ENCODE data around the gene TRIM67.
"Not testable (repeated sequence)": the region's sequence is repeated elsewhere in the genome, so short reads cannot be mapped to it uniquely, and the experiment has no call there.

TRIM67 gene

DNA sequence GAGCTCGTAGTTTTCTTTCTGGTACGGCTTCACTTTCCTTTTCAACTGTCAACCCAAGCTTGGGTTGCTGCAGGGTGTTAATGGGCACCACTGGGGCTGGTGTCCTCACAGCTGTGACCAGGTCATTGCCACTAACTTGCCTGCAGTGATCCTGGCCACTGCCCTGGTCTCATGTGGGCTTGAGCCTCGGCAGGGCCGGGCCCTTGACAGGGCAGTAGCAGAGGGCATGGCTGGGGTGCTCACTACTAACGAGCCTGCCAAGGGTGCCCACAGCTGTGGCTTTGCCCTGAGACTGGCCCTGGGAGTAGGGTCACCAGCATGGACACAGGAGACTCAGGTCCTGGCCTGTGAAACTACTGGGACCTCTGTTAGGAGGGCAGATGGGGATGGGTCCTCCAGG is 47.7 kb downstream of the TRIM67 start:
- DNase-seq = no peak

DNA sequence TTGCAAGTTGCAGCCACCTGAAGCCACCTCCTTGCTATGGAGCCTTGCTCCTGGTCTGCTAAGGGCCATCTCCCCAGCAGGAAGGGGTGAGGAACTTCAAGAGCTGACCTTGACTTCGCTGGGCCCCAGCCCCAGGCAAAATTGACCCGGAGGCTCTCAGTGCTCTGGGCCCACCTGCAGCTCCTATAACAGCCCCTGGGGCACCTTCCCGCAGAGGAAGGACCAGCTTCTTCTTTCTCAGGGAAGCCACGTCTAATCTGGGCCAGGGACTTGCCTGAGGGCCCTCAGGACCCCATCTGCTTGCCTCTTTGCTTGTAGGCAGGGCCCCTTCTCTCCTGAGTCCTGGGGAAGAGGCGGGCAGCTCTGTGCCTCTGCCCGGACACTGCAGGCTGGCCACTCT is 48.3 kb downstream of the TRIM67 start:
- no peak for DNase-seq

DNA sequence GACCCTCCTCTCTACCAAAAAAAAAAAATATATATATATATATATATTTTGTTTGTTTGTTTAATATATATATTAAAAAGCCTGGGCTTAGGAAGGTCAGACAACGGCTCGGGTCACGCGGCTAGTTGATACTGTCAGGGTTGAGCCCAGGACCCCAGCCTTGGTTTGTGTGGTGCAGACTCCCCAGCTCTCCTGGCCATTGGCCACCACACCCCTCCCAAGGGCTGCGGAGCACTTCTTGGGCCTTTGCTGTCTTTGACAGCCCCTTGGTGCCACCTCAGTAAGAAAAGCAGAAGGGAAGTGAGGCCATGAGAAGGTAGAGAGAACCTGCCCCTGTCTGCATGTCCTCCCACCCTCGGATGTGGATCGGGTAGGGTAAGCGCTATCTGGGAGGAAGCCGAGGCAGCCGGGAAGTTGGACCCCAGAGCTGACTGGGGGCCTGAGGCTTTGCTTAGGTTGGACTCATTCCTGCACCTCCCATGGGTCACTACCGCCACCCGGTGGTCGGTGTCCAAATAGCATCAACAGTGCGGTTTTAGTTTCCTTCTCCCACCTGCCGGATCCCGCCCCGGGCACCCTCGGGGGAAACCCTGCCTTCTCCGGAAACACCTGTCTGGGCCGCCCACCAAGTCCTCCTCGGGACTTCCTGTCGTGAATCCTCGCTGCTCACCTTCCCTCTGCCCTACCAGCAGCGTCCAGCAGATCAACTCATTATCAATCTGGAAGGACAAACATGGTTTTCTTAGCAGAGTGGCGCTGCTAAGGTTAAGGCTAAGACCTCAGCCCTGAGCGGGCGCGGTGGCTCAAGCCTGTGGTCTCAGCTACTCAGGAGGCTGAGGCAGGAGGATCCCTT is 49.4 kb downstream of the TRIM67 start:
- peak; percentile 65 for DNase-seq

DNA sequence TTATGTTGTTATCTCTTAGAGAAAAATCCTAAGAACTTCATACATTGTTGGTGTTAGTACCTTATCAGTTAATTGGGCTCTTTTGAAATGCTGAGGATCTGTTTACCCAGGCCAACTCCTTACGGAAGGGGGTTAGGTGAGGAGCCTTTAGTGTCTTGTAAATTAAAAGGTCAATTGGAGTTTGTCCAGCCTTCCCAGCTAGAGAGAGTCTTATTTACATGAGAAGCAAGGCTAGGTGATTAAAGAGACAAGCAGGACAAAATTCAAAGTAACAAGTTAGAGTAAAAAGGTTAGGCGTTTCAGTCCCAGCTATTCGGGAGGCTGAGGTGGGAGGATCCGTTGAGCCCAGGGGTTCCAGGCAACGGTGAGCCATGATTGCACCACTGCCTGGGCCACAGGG is 50.4 kb downstream of the TRIM67 start:
- not testable (repeated sequence) for DNase-seq

DNA sequence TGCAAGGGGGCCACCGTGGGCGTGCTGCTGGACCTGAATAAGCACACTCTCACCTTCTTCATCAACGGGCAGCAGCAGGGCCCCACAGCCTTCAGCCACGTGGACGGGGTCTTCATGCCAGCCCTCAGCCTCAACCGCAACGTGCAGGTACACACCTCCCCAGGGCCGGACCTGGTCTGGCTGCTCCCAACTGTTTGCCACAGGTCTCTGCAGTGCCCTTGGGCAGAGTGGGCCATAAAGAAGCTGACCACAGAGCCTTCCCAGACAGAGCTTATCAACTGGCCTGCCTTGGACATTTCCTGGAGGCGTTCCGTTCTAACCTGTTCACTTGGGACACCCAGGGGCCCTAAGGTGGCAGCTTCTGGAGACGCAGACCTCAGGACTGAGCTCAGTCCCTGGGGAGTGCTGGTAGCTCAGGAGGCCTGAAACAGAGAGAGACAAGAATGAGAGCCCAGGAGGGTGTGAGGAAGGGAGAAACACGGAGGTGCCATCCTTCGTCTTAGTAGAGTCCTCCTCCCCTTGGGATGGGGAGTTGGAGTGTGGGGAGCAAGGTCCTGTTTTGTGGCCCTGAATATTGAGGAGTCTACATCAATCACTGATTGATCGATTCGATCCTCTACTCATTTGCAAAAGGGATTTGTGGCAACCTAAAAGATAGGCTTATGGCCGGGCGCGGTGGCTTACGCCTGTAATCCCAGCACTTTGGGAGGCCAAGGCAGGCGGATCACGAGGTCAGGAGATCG is 52.1 kb downstream of the TRIM67 start:
- no peak for DNase-seq

DNA sequence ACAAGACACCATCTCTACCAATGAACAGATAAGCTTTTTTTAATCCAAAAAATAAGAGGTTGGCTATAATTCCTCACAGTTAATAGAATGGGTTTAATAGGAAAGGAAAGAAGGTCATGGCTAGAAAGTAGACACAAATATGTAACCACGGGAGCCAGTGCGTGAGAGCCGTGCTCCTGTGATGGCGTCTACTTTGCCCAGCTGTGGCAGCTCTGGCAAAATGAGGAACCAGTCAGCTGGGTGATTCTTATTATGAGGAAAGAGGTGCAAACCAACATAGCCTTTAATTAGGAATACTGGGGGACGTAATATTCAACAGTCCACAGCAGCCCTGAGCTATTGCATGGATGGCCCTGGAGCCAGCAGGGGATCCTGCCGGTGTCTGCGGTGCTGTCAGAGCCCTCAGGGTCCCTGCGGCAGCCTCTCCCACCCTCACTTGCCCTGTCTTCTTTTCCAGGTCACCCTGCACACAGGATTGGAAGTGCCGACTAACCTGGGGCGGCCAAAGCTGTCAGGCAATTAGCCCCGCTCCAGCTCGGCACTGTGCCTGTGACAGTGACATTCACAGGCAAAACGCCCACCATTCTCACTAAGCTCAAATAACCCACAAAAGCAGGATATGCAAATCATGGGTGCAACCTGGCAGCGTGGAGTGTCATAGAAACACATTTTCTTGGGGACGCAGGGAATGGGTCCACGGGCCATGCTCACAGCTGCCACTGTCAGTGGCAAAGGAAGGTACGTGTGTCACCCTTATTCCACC is 53.2 kb downstream of the TRIM67 start:
- no peak for DNase-seq

- DNase-seq = no peak
Observed at GRCh38 chr1:231215681-231216385, 54.0 kb downstream of the TRIM67 start.

DNA sequence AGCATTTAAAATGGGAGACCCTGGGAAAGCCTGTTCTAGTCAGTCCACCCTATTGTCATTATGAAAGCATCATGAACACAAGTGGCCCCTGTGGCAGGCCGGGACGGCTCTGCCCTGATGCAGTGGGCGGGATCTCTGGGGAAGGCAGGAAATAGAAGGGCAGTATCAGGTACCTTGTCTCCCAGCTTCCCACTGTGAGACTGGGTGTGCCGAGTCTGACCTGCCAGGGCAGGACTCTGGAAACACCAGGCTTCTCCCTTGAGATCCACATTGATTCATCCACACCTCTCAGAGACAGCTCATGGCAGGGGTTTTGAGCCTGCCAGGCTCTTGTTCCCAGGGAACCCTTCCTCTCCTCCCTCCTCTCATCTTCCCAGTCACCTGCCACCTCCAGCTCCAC is 54.6 kb downstream of the TRIM67 start:
- no peak for DNase-seq

DNA sequence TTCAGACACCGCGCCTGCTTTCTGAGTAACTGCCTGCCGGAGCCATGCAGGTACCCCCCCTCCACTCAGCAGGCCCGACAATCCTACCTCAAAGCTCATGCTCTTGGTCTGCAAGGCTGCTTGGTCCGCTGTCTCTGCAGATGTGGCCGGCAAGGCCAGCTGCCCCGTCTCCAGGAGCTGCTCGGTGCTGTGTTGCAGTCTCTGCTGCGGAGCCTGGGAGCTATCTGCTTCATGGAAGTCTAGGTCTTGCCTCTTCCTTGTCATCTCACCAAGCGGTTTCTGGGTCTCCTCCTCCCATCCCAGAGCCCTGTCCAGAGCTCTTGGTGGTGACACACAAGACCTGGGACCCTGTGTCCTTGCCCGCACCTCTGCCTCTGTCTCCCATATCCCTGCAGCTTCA is 55.2 kb downstream of the TRIM67 start:
- DNase-seq = no peak

DNA sequence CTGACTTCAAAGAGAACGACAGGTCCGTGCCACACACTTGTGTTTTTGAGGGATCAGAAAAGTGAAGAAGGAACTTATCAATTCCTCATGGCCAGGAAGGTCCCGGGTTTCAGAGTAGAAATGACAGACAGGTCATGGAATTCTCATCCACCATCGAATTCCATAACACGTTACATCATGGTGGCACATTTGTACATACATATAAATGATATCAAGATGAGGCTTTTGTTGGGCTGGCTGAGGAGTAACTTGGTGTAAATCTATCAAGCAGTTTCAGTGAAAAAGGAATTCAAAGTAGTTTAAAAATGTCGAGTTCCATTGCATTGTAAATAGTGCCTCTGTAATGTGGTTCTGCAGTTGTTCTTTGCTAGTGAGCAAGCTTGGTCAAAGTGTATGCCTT is 56.2 kb downstream of the TRIM67 start:
- DNase-seq = no peak

- no peak for DNase-seq
Observed at GRCh38 chr1:231219422-231220401, 57.9 kb downstream of the TRIM67 start.

GRCh38 chr1:231220801-231221200 is 58.9 kb downstream of the TRIM67 start:
- DNase-seq = no peak

GRCh38 chr1:231226156-231226555 is 64.3 kb downstream of the TRIM67 start:
- no peak for DNase-seq

GRCh38 chr1:231231511-231231910 is 69.7 kb downstream of the TRIM67 start:
- DNase-seq = no peak

- DNase-seq = no peak
Observed at GRCh38 chr1:231232870-231233734, 71.2 kb downstream of the TRIM67 start.

GRCh38 chr1:231233735-231234417 is 72.0 kb downstream of the TRIM67 start:
- no peak for DNase-seq

DNA sequence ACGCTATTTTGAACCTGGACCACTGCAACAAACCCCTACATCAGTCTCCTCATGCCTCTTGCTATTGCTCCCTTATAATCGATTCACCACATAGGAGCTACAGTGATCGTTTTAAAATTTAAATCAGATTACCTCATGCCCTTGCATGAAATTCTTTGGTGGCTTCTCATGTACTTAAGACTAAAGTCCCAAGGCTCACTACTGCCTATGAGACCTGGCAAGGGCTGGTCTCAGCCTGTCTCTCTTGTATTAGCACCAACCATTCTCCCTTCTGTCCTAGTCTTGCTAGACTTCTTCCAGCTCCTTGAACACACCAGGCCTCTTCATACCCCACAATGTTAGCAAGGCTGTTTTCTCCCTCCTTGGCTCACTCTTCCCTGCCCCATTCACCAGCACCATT is 72.6 kb downstream of the TRIM67 start:
- DNase-seq = no peak

DNA sequence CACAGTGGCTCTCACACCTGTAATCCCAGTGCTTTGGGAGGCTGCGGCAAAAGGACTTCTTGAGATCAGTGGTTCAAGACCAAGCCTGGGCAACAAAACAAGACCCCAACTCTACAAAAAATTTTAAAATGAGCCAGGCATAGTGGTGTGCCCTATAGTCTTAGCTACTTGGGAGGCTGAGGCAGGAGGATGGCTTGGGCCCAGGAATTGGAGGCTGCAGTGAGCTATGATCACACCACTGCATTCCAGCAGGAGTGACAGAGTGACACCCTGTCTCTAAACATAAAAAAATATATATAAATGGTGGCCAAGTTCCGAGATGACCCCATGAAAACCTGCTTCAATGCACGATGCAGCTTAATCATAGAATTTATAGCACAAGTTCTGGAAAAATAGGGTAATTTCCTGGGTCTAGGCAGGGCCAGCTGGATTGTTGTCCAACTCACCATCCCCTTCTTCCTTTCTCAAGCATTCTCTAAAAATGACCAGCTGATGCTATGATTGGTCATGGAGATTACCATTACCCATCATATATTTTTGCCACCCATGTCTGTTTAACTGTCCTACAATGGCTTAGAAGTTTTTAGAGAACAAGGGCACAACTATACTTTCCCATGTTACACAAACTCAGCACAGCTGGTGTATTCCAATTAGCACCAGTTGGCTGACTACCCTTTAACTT is 73.8 kb downstream of the TRIM67 start:
- no peak for DNase-seq

- DNase-seq = no peak
Observed at GRCh38 chr1:231236208-231236591, 74.3 kb downstream of the TRIM67 start.

All from fibroblast of upper back skin (primary cell).